Stimulated activated CD4-positive, alpha-beta T cell treated with anti-CD3 and anti-CD28 coated beads, Interleukin-1b, Interleukin-23, amount 100 ng/mL, for 4 hours (primary cell): ENCODE measurements around the gene SLC44A5.
"Not testable (repeated sequence)": the region's sequence is repeated elsewhere in the genome, so short reads cannot be mapped to it uniquely, and the experiment has no call there.

Experiments used
- DNase-seq, 2 donors: peaks; one replicate each; pipeline ENCODE4 v3.0.0-alpha.2; 2020; ENCODE audit warnings: low read depth in 2 of 2

Gene SLC44A5

GRCh38 chr1:75373542-75374159, 237.3 kb downstream of the SLC44A5 start:
- no peak for DNase-seq

GRCh38 chr1:75366595-75366994, 244.3 kb downstream of the SLC44A5 start:
- DNase-seq, result no peak

- no peak for DNase-seq
These were observed 249.7 kb downstream of the SLC44A5 start for GRCh38 chr1:75361260-75361659.

- DNase-seq, result not testable (repeated sequence)
These were observed 256.6 kb downstream of the SLC44A5 start for GRCh38 chr1:75354267-75354666.

GRCh38 chr1:75353051-75353450, 257.9 kb downstream of the SLC44A5 start:
- no peak for DNase-seq

GRCh38 chr1:75345538-75346292, 265.2 kb downstream of the SLC44A5 start:
- DNase-seq, result no peak

GRCh38 chr1:75342786-75343185, 268.1 kb downstream of the SLC44A5 start:
- no peak for DNase-seq

GRCh38 chr1:75341537-75341936, 269.4 kb downstream of the SLC44A5 start:
- DNase-seq, result no peak

GRCh38 chr1:75338616-75339483, 272.1 kb downstream of the SLC44A5 start:
- no peak for DNase-seq

- DNase-seq, result no peak
These were observed 276.0 kb downstream of the SLC44A5 start for GRCh38 chr1:75334876-75335389.

- no peak for DNase-seq
These were observed 280.3 kb downstream of the SLC44A5 start for GRCh38 chr1:75330624-75331023.

- DNase-seq, result no peak
These were observed 282.2 kb downstream of the SLC44A5 start for GRCh38 chr1:75328691-75329090.

GRCh38 chr1:75327395-75327794, 283.5 kb downstream of the SLC44A5 start:
- no peak for DNase-seq

- DNase-seq, result no peak
These were observed 292.9 kb downstream of the SLC44A5 start for GRCh38 chr1:75317976-75318375.

- no peak for DNase-seq
These were observed 294.7 kb downstream of the SLC44A5 start for GRCh38 chr1:75316230-75316629.

- DNase-seq, result no peak
These were observed 298.3 kb downstream of the SLC44A5 start for GRCh38 chr1:75312620-75313019.

- DNase-seq, result no peak
These were observed 300.8 kb downstream of the SLC44A5 start for GRCh38 chr1:75310067-75310466.

GRCh38 chr1:75308365-75308764, 302.5 kb downstream of the SLC44A5 start:
- DNase-seq, result no peak

GRCh38 chr1:75305061-75305460, 305.9 kb downstream of the SLC44A5 start:
- DNase-seq, result no peak

- DNase-seq, result no peak
These were observed 317.6 kb downstream of the SLC44A5 start for GRCh38 chr1:75293270-75293669.

- no peak for DNase-seq
These were observed 318.9 kb downstream of the SLC44A5 start for GRCh38 chr1:75292013-75292412.

GRCh38 chr1:75276385-75276784, 334.5 kb downstream of the SLC44A5 start:
- no peak for DNase-seq
